UCSD-AML1 (cell line): Measurements from ENCODE around the gene FCN2.
A peak's percentile ranks its signal among the peaks of the same experiment; 100 is the strongest.

Experiments
- DNase-seq: peaks from one replicate; lab custom pipeline; 2025; ENCODE audit not compliant: unreplicated experiment; lab: John Stamatoyannopoulos, UW

Gene FCN2

DNA sequence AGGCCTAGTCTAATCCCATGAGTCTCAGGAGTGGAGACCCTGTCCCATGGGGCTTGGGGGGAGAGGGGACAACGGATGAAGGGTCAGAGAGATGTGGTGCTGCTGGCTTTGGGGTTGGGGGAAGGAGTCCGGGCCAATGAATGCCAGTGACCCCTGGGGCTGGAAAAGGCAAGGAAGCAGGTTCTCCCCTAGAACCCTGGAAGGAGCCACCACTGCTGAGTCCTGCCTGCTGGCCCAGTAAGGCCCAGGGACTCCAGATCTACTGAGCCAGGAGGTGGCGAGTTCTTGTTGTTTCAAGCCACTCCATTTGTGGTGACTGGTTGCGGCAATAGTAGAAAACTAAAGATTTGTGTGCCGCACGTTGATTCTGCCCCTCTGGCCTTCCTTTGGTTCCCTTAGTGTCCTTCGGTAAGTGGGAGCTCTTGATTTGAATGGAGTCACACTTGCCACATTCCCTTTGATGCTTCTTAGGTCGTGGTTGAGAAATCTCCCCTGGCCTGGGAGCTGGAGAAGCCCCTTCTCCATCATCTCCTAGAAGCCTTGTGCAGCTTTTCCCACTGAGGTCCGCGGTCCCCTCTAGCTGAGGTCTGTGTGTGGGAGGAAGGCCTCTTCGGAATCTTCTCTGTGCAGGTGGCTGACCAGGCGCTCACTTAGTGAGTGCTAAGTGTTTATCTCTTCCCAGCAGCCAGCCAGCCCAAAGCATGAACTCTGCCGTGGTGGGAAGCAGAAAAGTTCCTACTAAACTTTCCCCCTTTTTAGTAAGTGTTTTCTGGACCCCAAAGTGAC is 28.1 kb downstream of the FCN2 start:
- DNase-seq: no peak

DNA sequence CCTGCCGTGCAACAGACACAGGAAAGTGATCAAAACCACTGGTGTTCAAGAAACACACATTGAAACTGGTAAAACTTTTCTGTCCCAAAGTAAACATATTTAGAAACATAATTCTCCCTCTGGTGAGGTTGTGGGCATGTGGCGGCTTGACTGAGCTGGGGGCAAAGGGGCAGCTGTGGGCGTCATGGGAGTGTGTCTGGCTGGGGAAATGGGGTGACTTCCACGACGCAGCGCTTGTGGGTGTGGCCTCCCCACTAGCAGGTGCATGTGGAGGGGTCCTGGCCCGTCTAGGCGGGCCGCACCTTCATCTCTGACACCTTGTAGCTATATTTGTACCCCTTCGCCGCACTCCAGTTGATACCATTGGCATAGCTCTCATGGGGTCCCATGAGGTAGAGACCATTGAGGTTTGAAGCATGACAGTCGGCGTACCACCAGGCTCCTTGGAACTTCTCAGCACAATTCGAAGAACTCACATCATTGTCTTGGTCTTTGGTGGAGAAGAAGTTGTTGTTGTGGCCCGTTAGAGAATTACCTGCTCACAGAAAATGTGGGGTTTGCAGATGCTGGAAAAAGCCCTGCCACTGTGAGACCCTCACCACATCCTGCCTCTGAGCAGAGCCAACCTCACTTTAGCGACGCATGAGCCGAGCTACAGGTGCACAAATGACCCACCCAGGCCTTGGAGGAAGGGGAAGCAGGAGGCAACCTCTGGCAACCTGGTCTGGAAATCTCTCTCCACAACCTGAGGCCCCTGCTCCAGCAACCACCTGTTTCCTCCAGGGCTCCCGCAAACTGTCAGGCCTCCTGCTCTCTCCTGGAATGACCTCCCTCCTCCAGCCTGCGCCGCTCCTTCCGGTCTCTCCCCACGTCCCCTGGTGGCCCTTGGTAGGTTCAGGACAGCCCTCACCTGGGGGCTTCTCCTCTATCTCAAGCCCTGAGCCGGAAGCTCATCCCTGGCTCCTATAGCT is 29.2 kb downstream of the FCN2 start:
- no peak for DNase-seq

DNA sequence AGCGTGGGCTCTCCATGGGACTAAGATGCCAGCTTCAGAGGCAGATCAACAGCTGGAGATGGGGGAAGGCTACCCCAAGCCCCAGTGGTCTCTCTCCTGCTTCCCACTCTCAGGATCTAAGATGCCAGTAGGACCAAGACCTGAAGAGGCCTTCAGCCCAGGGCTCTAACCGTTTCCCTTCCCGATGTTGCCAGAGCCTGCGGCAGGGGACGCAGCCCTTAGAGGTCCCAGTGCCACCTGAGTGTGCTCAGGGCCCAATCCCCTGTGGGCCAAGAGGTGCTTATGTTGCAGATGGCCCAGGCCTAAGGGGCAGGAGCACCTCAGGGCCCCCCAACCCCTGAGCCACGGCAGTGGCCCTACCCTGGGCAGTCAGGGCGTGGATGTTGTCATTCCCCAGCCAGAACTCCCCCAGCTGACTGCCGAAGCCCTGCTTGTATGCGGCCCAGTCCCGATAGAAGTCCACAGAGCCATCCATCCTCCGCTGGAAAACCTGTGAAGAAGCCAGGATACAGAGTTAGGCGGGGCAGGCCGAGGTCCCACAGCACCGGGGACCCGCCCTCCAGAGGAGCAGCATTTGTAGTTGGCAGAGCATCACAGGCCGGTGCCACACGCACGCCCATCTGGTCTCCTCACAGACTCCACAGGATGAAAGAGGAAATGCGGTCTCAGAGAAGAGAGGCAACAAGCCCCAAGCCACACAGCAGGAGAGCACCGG is 31.7 kb downstream of the FCN2 start:
- no peak for DNase-seq

DNA sequence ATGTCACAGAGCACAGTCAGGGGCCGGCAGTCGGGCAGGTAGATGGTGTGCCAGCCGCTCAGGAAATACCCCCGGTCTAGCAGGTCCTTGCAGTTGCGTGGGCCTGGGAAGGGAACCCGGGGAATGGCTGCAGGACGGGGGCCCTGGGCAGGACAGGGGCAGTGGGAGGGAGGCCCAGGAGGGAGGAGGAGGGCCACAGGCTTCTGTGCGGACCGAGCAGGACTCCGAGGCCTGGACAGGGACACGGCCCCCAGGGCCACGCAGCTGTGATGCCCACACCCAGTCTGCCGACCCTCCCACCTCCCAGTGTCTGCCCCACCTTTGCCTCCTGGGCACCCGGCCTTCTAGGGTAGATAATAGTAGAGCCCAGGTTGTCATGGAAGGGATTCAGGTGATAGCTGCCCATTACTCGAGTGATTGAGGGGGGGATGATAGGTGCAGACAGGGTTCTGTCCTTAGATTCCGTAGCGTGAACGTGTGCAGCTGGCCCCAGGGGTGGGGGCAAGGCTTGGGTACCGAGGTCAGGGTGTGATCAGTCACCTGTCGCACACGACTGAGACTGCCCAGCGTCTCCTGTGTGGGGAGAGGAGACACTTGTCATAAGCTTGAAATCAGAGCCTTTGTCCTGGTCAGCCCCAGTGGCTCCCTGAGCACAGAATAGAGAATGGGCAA is 32.6 kb downstream of the FCN2 start:
- DNase-seq: no peak

DNA sequence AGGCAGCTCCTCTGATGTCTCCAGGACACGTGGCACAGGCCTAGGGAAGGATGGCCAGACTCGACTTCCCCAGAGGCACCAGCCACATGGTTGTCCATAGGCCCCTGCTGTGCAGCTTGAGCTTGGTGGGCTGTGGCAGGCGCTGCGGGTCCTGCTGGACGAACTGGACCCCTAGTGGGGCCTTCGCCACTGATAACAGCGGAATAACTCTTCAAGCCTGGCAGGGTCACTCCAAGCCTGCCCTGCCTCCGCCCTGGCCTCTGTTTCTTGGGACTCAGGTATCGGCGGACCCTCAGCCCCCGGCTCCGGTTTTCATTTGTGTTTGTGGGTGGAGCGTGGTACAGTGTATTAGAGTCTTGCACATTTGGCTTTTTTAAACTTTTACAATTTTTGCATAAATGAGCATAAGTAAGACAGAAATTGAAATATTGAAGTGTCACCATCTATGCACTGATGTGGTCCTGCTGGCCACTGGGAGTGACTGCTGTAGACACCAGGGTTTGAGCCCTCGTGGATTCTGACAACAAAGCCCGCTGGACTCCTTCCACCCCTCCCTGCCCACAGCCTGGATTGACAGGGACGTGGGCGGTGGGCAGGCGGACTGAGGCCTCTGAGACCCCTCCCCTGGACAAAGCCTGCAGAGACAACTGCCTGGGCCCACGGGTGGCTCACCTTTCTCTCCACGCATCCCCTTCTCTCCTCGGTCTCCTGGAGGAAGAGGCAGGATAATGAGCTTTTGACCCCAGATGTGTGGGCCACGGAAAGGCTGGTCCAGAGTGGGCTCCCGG is 33.3 kb downstream of the FCN2 start:
- DNase-seq: no peak

DNA sequence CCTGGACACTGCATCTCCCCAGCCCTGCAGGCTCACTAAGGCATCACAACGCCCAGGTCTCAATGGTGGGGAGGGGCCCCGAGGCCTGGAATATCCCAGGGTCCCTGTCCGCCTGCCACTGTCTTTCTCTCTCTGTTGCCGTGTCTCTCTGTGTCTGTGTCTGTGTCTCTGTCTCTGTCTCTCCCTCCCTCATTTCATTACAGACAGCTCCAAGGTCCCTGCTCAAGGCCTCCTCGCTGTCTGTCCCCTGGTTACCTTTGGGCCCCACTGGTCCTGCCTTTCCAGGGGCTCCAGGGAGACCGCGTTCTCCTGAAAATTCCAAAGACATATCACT is 33.9 kb downstream of the FCN2 start:
- DNase-seq: no peak

DNA sequence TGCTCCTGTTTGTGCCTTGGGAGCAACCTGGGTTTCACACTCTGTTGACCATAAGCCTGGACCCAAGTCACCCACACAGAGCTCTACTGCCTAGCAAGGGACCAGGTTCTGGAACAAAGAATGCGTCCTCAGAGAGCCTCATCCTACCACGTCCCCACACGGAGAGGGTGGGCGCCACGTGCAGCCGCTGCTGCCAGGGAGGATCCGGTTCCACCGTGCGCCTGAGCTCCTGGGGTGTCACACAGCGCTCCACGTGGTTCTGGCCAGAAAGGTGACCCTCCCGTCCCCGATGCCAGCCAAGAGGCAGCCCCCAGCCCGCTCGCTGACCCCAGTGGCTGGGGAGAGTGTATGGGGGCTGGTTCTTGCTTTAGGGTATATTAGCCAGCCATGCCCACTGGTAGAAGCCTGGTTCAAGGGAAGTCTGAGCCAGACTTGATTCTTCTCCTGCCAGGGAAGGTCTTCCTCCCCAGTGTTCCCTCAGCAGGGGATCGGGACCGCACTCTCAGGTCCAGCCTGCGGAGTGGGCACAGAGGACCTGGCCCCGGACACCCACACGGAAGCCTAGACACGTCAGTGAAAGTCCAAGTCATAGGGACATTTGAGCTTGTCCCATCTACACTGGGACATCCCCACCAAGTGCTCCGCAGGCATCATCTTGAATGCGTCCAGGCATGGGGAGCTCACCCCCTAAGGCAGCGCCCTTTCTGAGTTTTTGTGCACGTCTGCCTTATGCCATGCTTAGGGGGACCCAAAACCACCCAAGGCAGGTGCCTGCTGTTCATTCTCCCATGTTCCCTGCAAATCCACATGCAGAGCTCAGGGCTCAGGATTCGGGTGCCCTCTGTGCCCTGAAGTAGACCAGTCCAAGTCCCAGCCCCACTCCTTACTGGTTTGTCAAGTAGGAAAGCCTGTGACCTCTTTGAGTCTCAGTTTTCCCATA is 34.7 kb downstream of the FCN2 start:
- DNase-seq: no peak

DNA sequence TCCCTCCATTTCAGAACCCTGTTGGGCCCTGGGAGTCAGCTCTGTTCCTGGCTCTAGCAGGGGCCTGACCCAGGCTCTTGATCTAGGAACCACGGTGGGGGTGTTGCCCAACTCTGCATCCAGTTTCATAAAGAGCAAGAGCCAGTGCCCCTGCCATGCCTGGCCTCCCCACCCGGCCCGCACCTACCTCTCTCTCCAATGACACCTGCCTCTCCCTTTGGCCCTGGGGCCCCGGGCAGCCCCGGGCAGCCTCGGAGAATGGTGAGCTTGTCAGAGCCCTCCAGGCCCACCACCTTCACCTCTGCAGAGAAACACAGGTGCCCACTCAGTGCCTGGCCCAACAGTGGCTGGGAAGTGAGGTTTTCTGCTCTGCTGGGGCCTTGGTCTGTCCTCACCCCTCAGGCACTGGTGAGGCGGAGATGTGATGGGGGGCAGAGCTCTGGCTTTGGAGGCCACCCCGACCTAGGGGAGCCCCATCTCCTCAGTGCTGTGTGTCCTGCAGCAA is 35.6 kb downstream of the FCN2 start:
- DNase-seq: no peak

DNA sequence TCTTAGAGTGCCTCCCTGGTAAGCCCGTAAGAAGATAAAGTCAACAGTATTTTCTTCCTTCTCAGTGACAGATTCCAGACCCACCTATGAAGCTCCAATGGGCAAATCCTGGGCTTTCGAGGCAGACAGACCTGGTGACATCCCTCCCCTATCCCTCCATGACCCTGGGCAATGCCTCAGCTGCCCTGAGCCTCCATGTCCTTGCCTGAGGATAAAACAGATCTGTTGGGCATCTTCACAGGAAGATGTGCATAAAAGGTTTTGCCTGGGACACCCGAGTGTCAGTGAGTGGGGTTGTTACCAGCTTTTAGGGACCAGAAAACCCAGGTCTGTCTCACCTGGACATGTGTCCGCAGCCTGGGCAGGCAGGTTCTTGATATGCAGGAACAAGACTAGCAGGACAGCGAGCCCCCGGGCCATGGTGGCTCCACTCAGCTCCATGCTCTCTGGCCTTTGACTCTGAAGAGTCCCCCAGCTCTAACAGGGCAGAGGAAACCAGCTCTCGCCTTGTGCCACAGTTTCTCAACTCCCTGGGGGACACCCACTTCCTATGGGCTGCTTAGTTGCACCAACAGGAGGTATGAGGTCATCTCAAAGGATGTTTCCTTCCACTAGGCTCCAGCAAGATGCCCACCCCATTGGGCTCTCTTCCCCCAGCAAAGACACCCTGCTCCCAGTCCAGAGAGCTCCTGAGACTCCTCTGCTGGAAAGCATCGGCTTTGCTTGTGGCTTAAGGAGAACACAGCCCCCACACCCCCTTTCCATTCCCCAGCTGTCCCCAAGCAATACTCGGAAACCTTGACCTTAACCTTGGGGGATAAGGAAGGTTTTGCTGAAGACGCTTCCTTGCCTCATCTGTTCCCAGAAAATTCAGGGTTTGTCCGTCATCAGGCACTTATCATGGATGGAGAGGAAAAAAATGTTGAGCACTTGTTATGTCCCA is 37.1 kb downstream of the FCN2 start, which contains the start of gene FCN1:
TSS of gene FCN1 (minus strand) at position 482 of the 943 bp plus-strand sequence. CDS start at position 441, 41 bp downstream.
- peak; percentile 42 for DNase-seq

DNA sequence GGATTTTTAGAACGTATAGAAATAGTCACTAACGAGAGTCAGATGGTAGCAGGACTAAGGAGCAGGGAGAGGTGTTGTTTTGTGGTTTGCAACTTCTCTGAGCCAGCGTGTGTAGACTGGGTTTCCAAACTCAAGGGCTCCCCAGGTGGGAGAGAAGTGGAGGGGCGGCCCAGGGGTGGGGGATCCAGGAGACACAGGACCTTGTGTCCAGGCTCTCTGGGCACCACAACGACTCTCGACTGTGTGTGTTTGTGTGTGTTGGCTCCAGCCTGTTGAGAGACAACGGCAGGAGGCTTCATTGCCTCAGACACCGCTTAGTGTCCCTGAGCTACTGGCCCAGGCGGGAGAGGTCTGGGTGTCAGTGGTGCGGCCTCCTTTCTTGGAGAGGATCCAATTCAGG is 38.0 kb downstream of the FCN2 start:
- DNase-seq: no peak

DNA sequence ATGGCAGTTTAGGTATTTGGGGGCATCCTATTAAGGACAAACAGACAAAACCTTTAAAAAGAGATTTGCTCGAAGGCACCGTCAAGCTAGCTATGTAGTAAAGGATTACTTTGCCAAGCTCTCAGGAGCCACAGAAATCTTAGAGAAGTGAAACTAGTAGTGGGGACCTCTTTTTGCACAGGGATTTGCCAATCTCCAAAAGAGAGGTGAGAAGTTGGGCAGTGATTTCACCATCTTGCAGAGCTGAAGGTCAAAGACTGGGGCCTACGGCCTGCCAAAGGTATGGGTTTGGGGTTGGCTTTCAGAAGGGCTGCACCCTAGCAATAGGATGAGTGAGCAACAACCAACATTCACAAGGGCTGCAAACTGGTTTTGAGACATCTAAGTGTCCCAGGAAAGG is 38.7 kb downstream of the FCN2 start:
- no peak for DNase-seq

DNA sequence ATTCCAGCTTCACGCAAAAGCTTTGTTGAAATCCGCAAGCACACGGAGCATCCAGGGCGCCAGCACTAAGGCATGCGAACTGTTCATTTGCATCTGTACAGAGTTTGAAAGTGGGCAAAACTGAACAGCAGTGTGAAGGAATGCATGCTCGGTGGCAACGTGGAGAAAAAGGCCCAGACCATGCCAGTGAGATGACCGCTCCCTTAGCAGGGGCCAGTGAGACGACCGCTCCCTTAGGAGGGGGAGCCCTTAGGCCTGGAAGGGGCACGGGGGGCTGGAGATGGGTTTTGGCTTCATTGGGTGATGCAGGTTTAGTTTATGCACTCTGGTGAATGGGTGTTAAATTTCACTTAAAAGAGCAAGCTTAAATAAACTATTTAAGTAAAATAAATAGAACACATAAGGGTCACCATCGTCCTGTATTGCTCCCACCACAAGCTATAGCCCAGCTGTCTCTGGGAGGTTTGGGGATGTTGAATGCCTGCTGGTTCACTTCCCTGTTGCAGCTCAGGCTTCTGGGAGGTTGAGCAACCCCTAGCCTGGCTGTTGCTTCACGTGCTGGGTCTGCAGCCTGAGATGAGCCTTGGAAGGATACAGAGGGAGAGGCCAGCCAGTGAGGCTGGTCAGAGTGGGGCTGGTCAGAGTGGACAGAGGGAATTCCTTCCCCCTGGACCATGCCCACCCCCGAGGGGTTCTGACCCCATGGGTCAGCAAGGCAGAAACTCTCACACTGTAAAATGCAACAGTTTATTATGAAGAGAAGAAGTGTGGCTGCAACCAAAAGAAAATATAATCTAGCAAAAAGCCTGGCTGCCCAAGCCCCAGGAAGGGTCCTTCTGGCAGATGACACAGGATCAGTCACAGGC is 41.7 kb downstream of the FCN2 start:
- peak; percentile 30 for DNase-seq

DNA sequence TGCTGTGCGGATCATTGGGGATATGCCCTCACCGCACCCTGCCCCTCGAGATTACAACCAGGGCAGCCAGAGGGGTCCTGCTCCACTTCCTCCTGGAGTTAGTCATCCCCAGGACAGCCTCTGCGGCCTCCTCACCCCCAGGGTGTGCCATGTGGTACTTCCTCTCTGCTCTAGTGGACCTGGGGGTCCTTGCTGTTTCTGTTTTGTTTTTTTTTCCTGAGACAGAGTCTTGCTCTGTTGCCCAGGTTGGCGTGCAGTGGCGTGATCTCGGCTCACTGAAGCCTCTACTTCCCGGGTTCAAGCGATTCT is 42.3 kb downstream of the FCN2 start:
- DNase-seq: no peak

DNA sequence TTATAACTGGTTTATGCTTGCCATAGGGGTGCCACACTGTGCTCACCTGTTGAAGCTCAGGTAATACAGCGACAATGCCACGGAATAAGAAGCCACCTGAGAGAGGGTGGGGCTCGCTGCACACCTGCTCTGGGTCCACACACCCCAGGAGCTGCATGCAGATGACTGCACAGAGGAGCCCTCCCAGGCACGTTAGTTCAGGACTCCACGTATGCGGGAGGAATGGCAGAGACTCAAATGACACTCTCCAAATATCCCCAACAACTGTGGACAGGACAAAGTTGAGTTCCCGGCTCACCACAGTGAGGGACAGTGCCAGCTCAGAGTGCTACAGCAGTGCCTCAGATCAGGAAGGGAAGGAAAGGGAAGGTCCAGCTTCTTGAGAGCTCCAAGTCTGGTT is 42.9 kb downstream of the FCN2 start:
- DNase-seq: no peak

DNA sequence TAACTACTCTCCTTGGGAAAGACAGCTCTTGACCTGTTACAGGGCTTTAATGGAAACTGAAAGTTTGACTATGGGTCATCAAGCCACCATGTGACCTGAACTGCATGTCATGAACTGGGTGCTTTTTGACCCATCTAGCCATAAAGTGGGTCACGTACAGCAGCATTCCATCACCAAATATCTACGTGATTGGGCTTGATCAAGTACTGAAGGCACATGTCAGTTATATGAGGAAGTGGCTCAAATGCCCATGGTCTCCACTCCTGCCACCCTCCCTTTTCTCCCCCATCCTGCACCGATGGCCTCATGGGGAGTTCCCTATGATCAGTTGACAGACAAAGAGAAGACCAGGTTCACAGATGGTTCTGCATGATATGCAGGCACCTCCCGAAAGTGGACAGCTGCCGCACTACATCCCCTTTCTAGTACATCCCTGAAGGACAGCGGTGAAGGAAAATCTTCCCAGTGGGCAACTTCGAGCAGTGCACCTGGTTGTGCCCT is 44.5 kb downstream of the FCN2 start:
- no peak for DNase-seq

DNA sequence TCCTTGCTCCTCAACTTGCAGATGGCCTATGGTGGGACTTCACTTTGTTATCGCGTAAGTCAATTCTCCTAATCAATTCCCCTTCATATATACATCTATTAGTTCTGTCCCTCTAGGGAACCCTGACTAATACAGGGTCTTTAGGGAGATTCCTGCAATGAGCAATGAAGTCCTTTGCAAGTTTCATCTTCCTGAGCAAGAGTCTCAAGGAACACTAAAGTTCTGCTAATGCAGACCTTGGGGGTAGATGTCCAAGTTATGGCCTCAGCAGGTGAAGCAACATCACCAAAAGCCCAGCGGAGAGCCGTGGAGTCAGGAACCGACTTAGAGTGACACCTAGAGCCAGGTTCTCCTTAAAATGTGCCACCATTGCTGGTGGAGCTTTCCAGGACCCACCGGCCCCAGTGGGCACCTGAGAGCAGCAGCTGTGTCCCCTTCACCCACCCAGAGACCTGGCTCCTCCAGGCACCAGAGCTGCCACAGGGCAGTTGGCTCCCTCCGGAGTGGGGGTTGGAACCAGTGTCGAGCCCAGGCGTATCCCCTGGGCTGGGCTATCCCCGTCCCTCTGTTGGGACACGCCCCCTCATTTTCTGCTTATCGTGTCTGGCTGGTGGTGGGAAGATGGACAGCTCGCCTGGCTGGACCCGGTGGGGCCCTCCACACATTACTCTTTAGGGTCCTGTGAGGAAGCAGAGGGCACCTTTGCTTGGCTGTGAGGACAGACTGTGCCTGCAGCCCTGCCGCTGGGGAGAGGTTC is 48.0 kb downstream of the FCN2 start:
- no peak for DNase-seq
